Adrenal gland (tissue), 5 donors: ENCODE data around the gene NAT9.

Experiments
- CTCF ChIP-seq, 6 experiments: fragments of 450-650 bp in 4 of 6; fragments of 200-600 bp in 2 of 6; sonication (generic) in 1 of 6; IDR thresholded peaks; 1 replicate in 5 of 6; 2 replicates in 1 of 6; pipeline versions ENCODE4 v1.5.1 to v1.8.0; 2016 to 2021; ENCODE audit warnings: antibody characterized with exemption in 6 of 6, mild to moderate bottlenecking in 2 of 6, moderate library complexity in 1 of 6
- POLR2A ChIP-seq, 2 donors: fragments of 450-650 bp; IDR thresholded peaks; one replicate each; pipeline ENCODE4 v1.6.1; 2017; ENCODE audit warnings: antibody characterized with exemption in 2 of 2, mild to moderate bottlenecking in 2 of 2, moderate library complexity in 1 of 2
- donor health status: DM: no; HTN: no; CAD: no.

DNA sequence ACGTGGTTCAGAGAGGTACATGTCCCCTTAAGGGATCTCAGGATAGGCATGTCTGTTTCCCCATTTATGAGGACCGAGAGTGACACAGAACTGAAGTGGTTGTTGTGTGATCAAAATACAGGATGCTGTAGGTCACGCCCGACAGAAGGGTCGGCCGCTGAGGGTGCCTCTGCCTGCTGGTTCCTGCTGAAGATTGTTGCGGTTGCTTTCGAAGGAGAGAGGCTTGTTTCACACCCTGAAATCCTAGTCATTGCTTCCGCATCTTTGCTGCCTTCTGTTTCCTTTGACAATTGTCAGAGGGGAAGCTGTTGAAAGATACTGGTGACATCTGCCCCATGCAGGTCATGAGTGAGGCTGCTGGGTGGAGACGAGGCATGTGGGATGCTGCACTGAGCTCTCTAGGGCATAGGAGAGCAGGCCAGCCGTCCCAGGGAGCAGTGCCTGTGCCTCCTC, 3.8 kb upstream of the NAT9 start:
- TF ChIP-seq CTCF (IDR thresholded peaks at IDR 0.05) (no peak), POLR2A (IDR thresholded peaks at IDR 0.05) (no peak)
